Measurements from ENCODE around the gene DAO.
A peak's percentile ranks its signal among the peaks of the same experiment; 100 is the strongest.

DAO gene

GRCh38 chr12:108948367-108948766 is 68.5 kb downstream of the DAO start:
- TF ChIP-seq, protein P1, sequence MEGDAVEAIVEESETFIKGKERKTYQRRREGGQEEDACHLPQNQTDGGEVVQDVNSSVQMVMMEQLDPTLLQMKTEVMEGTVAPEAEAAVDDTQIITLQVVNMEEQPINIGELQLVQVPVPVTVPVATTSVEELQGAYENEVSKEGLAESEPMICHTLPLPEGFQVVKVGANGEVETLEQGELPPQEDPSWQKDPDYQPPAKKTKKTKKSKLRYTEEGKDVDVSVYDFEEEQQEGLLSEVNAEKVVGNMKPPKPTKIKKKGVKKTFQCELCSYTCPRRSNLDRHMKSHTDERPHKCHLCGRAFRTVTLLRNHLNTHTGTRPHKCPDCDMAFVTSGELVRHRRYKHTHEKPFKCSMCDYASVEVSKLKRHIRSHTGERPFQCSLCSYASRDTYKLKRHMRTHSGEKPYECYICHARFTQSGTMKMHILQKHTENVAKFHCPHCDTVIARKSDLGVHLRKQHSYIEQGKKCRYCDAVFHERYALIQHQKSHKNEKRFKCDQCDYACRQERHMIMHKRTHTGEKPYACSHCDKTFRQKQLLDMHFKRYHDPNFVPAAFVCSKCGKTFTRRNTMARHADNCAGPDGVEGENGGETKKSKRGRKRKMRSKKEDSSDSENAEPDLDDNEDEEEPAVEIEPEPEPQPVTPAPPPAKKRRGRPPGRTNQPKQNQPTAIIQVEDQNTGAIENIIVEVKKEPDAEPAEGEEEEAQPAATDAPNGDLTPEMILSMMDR (IDR thresholded peaks at IDR 0.05; ENCODE audit: insufficient read depth, low read depth, low read length, missing control alignments) = no peak
- DNase-seq (ENCODE audit: low read depth) = no peak
- no peak overlapping the region for H3K4me3 ChIP-seq (ENCODE audit: low read length)

GRCh38 chr12:108949976-108950375 is 70.1 kb downstream of the DAO start:
- H3K4me3 ChIP-seq (ENCODE audit: low read length) = no peak overlapping the region
- TF ChIP-seq, protein P1 (IDR thresholded peaks at IDR 0.05; ENCODE audit: insufficient read depth, low read depth, low read length, missing control alignments) = no peak

More at GRCh38 chr12:108949976-108950375, 70.1 kb downstream of the DAO start:
- DNase-seq (ENCODE audit: low read depth) = peak; percentile 69

Data from epithelial cell of esophagus (primary cell).